ENCODE measurements around the gene GADD45G.

GADD45G gene

DNA sequence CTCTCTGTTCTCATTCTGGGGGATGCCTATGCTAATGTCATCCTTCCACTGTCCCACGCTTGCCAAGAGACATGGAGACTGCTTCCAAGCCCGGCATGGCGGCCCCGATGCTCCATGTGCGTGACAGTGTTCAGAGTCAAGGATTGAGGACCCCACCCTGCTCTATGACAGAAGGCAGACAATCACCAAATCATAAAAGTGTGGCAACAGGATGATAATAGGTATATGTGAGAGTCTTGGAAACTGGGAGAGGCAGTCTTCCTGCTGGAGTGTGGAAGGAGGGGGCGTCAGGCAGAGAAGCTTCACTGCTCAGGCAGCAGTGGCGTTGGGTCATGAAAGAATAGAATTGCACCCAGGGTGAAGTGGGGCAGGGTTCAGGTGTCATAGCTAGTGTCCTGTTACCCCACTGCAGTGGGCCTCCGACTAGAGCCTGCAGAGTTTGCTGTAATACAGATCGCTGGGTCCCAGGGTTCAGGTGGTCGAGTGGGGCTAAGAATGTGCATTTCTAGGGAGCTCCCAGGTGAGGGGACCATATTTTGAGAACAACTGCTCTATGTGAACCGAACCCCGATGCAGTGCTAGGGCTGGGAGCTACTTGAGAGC, 12.5 kb upstream of the GADD45G start:
- TF ChIP-seq ZFP3 (CRISPR knock-in tag; IDR thresholded peaks at IDR 0.05) (no peak), CREB5 (CRISPR knock-in tag; IDR thresholded peaks at IDR 0.05; ENCODE audit: low read depth) (no peak), CSDC2 (CRISPR knock-in tag; IDR thresholded peaks at IDR 0.05) (no peak), POU6F1 (CRISPR knock-in tag; IDR thresholded peaks at IDR 0.05; ENCODE audit: borderline replicate concordance, low read depth) (no peak), PPARA (CRISPR knock-in tag; IDR thresholded peaks at IDR 0.05; ENCODE audit: borderline replicate concordance) (no peak), SNAI2 (CRISPR knock-in tag; IDR thresholded peaks at IDR 0.05) (no peak), ISL1 (CRISPR knock-in tag; IDR thresholded peaks at IDR 0.05) (no peak), TCF4 (CRISPR knock-in tag; IDR thresholded peaks at IDR 0.05; ENCODE audit: borderline replicate concordance) (no peak), GLIS3 (CRISPR knock-in tag; IDR thresholded peaks at IDR 0.05) (no peak), ZNF70 (CRISPR knock-in tag; IDR thresholded peaks at IDR 0.05) (no peak)
- no peak for ATAC-seq

DNA sequence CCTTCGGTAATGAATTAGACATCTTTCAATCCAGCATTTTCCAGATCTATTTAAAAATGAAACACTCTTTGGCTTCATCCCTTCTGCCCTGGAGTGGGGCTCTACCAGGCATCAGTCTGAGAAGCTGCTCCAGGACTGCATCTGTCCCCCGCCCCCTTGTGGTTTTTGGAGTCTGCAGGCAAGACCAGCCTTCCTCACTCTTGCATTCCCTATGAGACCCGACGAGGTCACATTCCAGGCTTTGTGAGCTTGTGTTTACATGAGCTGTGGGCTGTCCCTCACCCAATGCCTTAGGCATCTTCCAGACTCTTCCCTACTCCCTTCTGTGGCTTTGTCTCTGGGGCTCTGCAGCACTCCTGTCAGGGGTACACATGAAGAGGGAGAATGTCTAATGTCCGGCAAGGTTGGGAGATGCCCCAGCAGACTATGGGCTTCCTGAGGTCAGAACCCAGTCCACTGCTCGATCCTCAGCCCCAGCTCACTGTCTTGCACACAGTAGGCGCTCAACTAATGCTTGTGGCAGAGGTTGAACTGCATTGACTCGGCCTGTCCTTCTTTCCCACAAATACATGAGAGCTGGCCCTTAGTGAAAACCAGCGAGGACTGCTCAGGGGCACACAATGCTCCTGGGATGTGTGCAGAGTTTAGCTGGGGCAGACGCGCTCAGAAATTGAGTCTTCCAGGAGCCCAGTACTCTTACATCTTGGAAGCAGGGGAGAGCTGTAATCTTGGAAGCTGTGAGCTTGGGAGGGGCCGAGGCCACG, 11.7 kb upstream of the GADD45G start:
- ATAC-seq, result no peak; the same call in 1 of the 3 replicates
- TF ChIP-seq CSDC2 (CRISPR knock-in tag; IDR thresholded peaks at IDR 0.05) (no peak), ZNF70 (CRISPR knock-in tag; IDR thresholded peaks at IDR 0.05) (no peak), ESRRG (CRISPR knock-in tag; IDR thresholded peaks at IDR 0.05) (no peak), ZC3H10 (CRISPR knock-in tag; IDR thresholded peaks at IDR 0.05) (no peak), ARNTL (CRISPR knock-in tag; IDR thresholded peaks at IDR 0.05; ENCODE audit: borderline replicate concordance, low read depth) (no peak), TCF4 (CRISPR knock-in tag; IDR thresholded peaks at IDR 0.05; ENCODE audit: borderline replicate concordance) (no peak), CSRNP3 (CRISPR knock-in tag; IDR thresholded peaks at IDR 0.05) (no peak), ZNF8 (CRISPR knock-in tag; IDR thresholded peaks at IDR 0.05) (no peak), POU6F1 (CRISPR knock-in tag; IDR thresholded peaks at IDR 0.05; ENCODE audit: borderline replicate concordance, low read depth) (no peak)

DNA sequence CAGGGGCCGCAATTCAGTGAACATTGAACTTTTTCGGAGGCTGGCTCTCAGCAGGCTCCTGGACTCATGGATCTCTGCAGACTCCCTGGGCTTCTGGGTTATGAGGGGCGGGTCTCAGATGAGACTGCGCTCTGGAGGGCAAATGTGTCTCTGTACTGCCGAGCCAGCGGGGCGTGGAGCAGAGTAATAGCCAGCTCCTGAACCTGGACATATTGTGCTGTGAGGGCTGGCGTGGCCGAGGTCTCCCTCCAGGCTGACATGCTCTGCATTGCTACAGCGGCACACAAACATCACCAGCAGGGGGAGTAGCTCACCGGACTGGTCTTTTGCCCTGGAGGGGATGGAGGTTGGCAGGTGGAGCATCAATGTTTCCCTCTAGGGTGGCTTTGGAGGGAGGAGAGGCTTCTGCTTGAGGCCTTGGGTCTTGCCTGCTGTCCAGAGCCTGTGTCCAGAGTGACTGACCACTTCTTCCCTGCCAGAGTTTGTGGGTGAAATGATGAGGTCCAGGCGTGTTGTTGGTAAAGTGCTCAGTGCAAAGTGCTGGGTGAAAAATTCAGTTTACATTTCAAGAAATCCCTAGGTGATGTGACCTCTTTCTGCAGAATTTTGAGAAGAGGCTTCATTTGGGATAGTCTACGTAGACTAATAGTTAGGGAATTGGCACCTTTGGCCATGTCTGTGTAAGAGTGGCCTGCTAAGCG, 10.9 kb upstream of the GADD45G start:
- TF ChIP-seq OSR1 (CRISPR knock-in tag; IDR thresholded peaks at IDR 0.05), result no peak
- ATAC-seq, result peak; percentile 80

GRCh38 chr9:89594811-89595550, 9.8 kb upstream of the GADD45G start:
- ATAC-seq, result no peak
- TF ChIP-seq ZFP3 (CRISPR knock-in tag; IDR thresholded peaks at IDR 0.05) (no peak), OSR1 (CRISPR knock-in tag; IDR thresholded peaks at IDR 0.05) (no peak), ARNTL (CRISPR knock-in tag; IDR thresholded peaks at IDR 0.05; ENCODE audit: borderline replicate concordance, low read depth) (no peak), ESRRG (CRISPR knock-in tag; IDR thresholded peaks at IDR 0.05) (no peak), CSRNP3 (CRISPR knock-in tag; IDR thresholded peaks at IDR 0.05) (no peak), TOX (CRISPR knock-in tag; IDR thresholded peaks at IDR 0.05; ENCODE audit: borderline replicate concordance) (no peak), POU6F1 (CRISPR knock-in tag; IDR thresholded peaks at IDR 0.05; ENCODE audit: borderline replicate concordance, low read depth) (no peak), PPARA (CRISPR knock-in tag; IDR thresholded peaks at IDR 0.05; ENCODE audit: borderline replicate concordance) (no peak), GLIS3 (CRISPR knock-in tag; IDR thresholded peaks at IDR 0.05) (no peak), TCF4 (CRISPR knock-in tag; IDR thresholded peaks at IDR 0.05; ENCODE audit: borderline replicate concordance) (no peak), ZNF70 (CRISPR knock-in tag; IDR thresholded peaks at IDR 0.05) (no peak), SNAI2 (CRISPR knock-in tag; IDR thresholded peaks at IDR 0.05) (no peak), TSHZ2 (CRISPR knock-in tag; IDR thresholded peaks at IDR 0.05) (no peak)

All from SK-N-SH treated with all-trans-retinoic acid at 6 μM for 48 hours (cell line).